K562 (cell line): ENCODE data around the gene PLEKHA6. TPM values are rescaled to one million over a fixed set of nuclear protein-coding genes. Genes with fewer than 3 reads are reported as not detected.
A peak's percentile ranks its signal among the peaks of the same experiment; 100 is the strongest.

ENCODE experiments used
- ATAC-seq: fragments of 200-7000 bp; cut with Tn5 transposase; 3 replicates; pipeline ENCODE4 v1.9.1; 2020; ENCODE audit warnings: moderate library complexity
- BruUV-seq: library from RNA; stranded (reverse); fragments of 400-500 nt; replicated peaks from 2 replicates; lab custom pipeline; 2021; lab: Mats Ljungman, UMichigan
- CTCF ChIA-PET: fragments of 300-600 bp; formaldehyde crosslinking; extraction: SDS; loops from one replicate; lab custom pipeline; 2021; ENCODE audit warnings: low intra/inter-chr PET ratio; lab: Yijun Ruan, JAX
- POLR2A ChIA-PET: fragments of 300-600, 350-650 bp; sonication (Branson Sonifier 250); formaldehyde crosslinking; extraction: SDS; loops from one replicate; lab custom pipeline; 2021; ENCODE audit warnings: antibody characterized with exemption, inconsistent platforms; lab: Yijun Ruan, JAX
- DNase-seq, 4 experiments: peaks; one replicate each; pipeline versions ENCODE4 v3.0.0 to v3.0.0-alpha.2; 2011 to 2018; ENCODE audit warnings: low spot score in 3 of 4, mixed read lengths in 3 of 4; ENCODE audit errors: extremely low read depth in 1 of 4
- FAIRE-seq: peaks from 2 replicates; lab custom pipeline; 2011; peaks lifted over from hg19 to GRCh38; lab: Jason Lieb, UNC
- H2AFZ ChIP-seq: 2 replicates; pipeline ENCODE4 v1.6.0; 2011; ENCODE audit warnings: low read depth, low read length, control low read depth, inconsistent platforms
- H3K27ac ChIP-seq: fragments of 200-600 bp; 3 replicates; pipeline ENCODE4 v1.8.0; 2011; ENCODE audit warnings: low read depth, mild to moderate bottlenecking, control low read depth, inconsistent platforms, low read length, moderate library complexity, mixed read lengths; ENCODE audit errors: extremely low read depth
- H3K27me3 ChIP-seq, 2 experiments: fragments of 300-600 bp in 1 of 2; 2 replicates in 1 of 2; 3 replicates in 1 of 2; pipeline versions ENCODE4 v1.6.0 to v1.8.0; 2011; ENCODE audit warnings: inconsistent platforms in 2 of 2, low read length in 2 of 2, mild to moderate bottlenecking in 1 of 2, mixed read lengths in 1 of 2, moderate library complexity in 1 of 2; ENCODE audit not compliant: control insufficient read depth in 2 of 2, insufficient read depth in 2 of 2
- H3K36me3 ChIP-seq: fragments of 300-600 bp; 3 replicates; pipeline ENCODE4 v1.8.0; 2011; ENCODE audit warnings: mild to moderate bottlenecking, low read length, inconsistent platforms; ENCODE audit not compliant: control insufficient read depth, insufficient read depth
- H3K4me1 ChIP-seq, 2 experiments: fragments of 200-600 bp in 1 of 2; replicated peaks in 1 of 2; 2 replicates in 1 of 2; 3 replicates in 1 of 2; pipeline versions ENCODE4 v1.5.1 to v1.8.0; 2011; ENCODE audit warnings: inconsistent platforms in 2 of 2, low read length in 2 of 2, mild to moderate bottlenecking in 1 of 2, mixed read lengths in 1 of 2, moderate library complexity in 1 of 2; ENCODE audit not compliant: control insufficient read depth in 2 of 2, insufficient read depth in 2 of 2
- H3K4me2 ChIP-seq: 2 replicates; pipeline ENCODE4 v1.6.1; 2011; ENCODE audit warnings: low read length, control low read depth, inconsistent platforms, mixed read lengths; ENCODE audit not compliant: insufficient read depth
- H3K4me3 ChIP-seq: fragments of 200-600 bp; sonication (generic), shearing (Covaris generic); 2 replicates; pipeline ENCODE4 v1.5.1; 2016; ENCODE audit warnings: control low read depth, inconsistent platforms
- H3K79me2 ChIP-seq: fragments of 200-600 bp; 3 replicates; pipeline ENCODE4 v1.8.0; 2011; ENCODE audit warnings: low read length, inconsistent platforms; ENCODE audit not compliant: control insufficient read depth, insufficient read depth
- H3K9ac ChIP-seq, 2 experiments: 2 replicates each; pipeline versions ENCODE4 v1.6.0 to v1.6.1; 2011; ENCODE audit warnings: low read depth in 2 of 2, low read length in 2 of 2, control low read depth in 1 of 2, inconsistent platforms in 1 of 2, mild to moderate bottlenecking in 1 of 2, mixed read lengths in 1 of 2; ENCODE audit not compliant: insufficient read depth in 1 of 2
- H3K9me1 ChIP-seq: one replicate; pipeline ENCODE4 v1.6.0; 2011; ENCODE audit warnings: inconsistent platforms, mild to moderate bottlenecking, low read length, moderate library complexity; ENCODE audit not compliant: control insufficient read depth, insufficient read depth
- H3K9me3 ChIP-seq: replicated peaks from 2 replicates; pipeline ENCODE4 v1.5.1; 2011; ENCODE audit warnings: low read depth, low read length, inconsistent platforms; ENCODE audit not compliant: control insufficient read depth, insufficient read depth
- H4K20me1 ChIP-seq: replicated peaks from 2 replicates; pipeline ENCODE4 v1.6.1; 2011; ENCODE audit warnings: low read length, inconsistent platforms, mixed read lengths; ENCODE audit not compliant: control insufficient read depth, insufficient read depth
- ADNP ChIP-seq: fragments of 200-800 bp; sonication (Bioruptor generic); IDR thresholded peaks from 2 replicates; pipeline ENCODE4 v1.6.1; 2016; ENCODE audit warnings: missing genetic modification characterization, missing compliant biosample characterization
- ARID1B ChIP-seq: fragments of 450-650 bp; IDR thresholded peaks from 2 replicates; pipeline ENCODE4 v1.6.1; 2016; ENCODE audit warnings: antibody characterized with exemption, mild to moderate bottlenecking, inconsistent platforms
- CBFA2T2 ChIP-seq: fragments of 450-650 bp; conservative IDR thresholded peaks from 2 replicates; pipeline ENCODE4 v1.6.1; 2017; ENCODE audit warnings: mild to moderate bottlenecking
- CBFA2T3 ChIP-seq: fragments of 450-650 bp; IDR thresholded peaks from 2 replicates; pipeline ENCODE4 v1.6.1; 2017
- FOXK2 ChIP-seq, 2 experiments: fragments of 450-650 bp; IDR thresholded peaks in 1 of 2; conservative IDR thresholded peaks in 1 of 2; 2 replicates each; pipeline ENCODE4 v1.6.1; 2016; ENCODE audit warnings: low read depth in 2 of 2, mild to moderate bottlenecking in 1 of 2
- HNRNPK ChIP-seq: fragments of 200-400 bp; formaldehyde crosslinking; IDR thresholded peaks from one replicate; pipeline ENCODE4 v1.6.1; 2018; ENCODE audit warnings: mild to moderate bottlenecking, low read depth, low read length; ENCODE audit not compliant: poor library complexity, severe bottlenecking
- KAT2B ChIP-seq: IDR thresholded peaks from one replicate; pipeline ENCODE4 v1.6.1; 2012; ENCODE audit warnings: low read depth, mild to moderate bottlenecking, control low read depth, inconsistent platforms, low read length, moderate library complexity
- NFE2L1 ChIP-seq: fragments of 450-650 bp; IDR thresholded peaks from 2 replicates; pipeline ENCODE4 v1.6.1; 2016; ENCODE audit warnings: missing genetic modification characterization, low read depth, mild to moderate bottlenecking, missing compliant biosample characterization, moderate library complexity, borderline replicate concordance
- RBM17 ChIP-seq: fragments of 200-400 bp; formaldehyde crosslinking; IDR thresholded peaks from 2 replicates; pipeline ENCODE4 v1.6.1; 2017; ENCODE audit warnings: low read depth, mild to moderate bottlenecking, low read length, borderline replicate concordance
- RBM25 ChIP-seq: fragments of 200-400 bp; formaldehyde crosslinking; IDR thresholded peaks from 2 replicates; pipeline ENCODE4 v1.6.1; 2018; ENCODE audit warnings: low read length, low read depth, moderate library complexity; ENCODE audit not compliant: severe bottlenecking
- TEAD1 ChIP-seq, 2 experiments: fragments of 450-650 bp in 1 of 2; sonication (generic) in 1 of 2; formaldehyde crosslinking; IDR thresholded peaks; 2 replicates each; pipeline versions ENCODE4 v1.4.0 to v1.8.0; 2020 to 2022; ENCODE audit warnings: mild to moderate bottlenecking in 2 of 2, missing genetic modification reagents in 1 of 2
- ZNF384 ChIP-seq: IDR thresholded peaks from 2 replicates; pipeline ENCODE4 v1.6.1; 2012; ENCODE audit warnings: low read depth, low read length, improper control_type of control experiment
- whole genome bisulfite sequencing: fragments of 100-300 bp; shearing (Covaris generic); methylation state at CpG from one replicate; pipeline ENCODE4 v1.1.6; 2016; ENCODE audit warnings: low coverage, mixed read lengths; ENCODE audit not compliant: insufficient coverage; ENCODE audit errors: missing lambda C conversion rate; 5-methylcytosine and 5-hydroxymethylcytosine counted together
- in situ Hi-C: fragments of 300-500 bp; cut with MboI; formaldehyde crosslinking; loops from 4 replicates; pipeline ENCODE4 v1.15.0; 2018; ENCODE audit warnings: inconsistent platforms, mixed read lengths
- intact Hi-C: fragments of 100-400 bp; cut with micrococcal nuclease; formaldehyde crosslinking; loops from 2 replicates; pipeline ENCODE4 v1.14.2; 2022
- polyA plus RNA-seq, 8 experiments: library from polyadenylated mRNA; depleted of rRNA in 4 of 8; stranded (reverse) in 5 of 8; unstranded in 3 of 8; fragments of >200 nt; fragmentation: Nextera tagmentation in 2 of 8; fragmentation: Illumina TruSeq in 1 of 8; extraction: Ambion mirVana in 2 of 8; extraction: Trizol in 1 of 8; gene quantifications; 2 replicates each; pipeline versions ENCODE4 v1.2.1 to v1.2.3, GENCODE V29; 2011 to 2014; ENCODE audit warnings: inconsistent platforms in 1 of 8, missing spikeins in 1 of 8
- total RNA-seq, 7 experiments: library from RNA; depleted of rRNA in 6 of 7; stranded (reverse); fragments of >200 nt in 6 of 7; fragmentation: Illumina TruSeq in 2 of 7; extraction: Trizol in 2 of 7; gene quantifications; 2 replicates each; pipeline versions ENCODE4 v1.2.1 to v1.2.3, GENCODE V29; 2011 to 2021; ENCODE audit warnings: low replicate concordance in 1 of 7
- TF ChIP-seq, protein P1 (sequence below), 2 experiments: IDR thresholded peaks in 1 of 2; conservative IDR thresholded peaks in 1 of 2; 2 replicates each; pipeline ENCODE4 v1.6.1; 2016; ENCODE audit warnings: low read depth in 2 of 2, mild to moderate bottlenecking in 1 of 2, missing compliant biosample characterization in 1 of 2, missing genetic modification characterization in 1 of 2, moderate library complexity in 1 of 2
- TF ChIP-seq, protein P2 (sequence below): fragments of 450-650 bp; IDR thresholded peaks from 2 replicates; pipeline ENCODE4 v1.6.1; 2016

PLEKHA6 gene
- total and polyA plus RNA-seq, 9 of the 15 experiments (the other 6 are each of a cell fraction or from before 2014, with no cell fraction given), result under 0.01 to 0.33 (median 0.01) TPM; not detected in 4

DNA sequence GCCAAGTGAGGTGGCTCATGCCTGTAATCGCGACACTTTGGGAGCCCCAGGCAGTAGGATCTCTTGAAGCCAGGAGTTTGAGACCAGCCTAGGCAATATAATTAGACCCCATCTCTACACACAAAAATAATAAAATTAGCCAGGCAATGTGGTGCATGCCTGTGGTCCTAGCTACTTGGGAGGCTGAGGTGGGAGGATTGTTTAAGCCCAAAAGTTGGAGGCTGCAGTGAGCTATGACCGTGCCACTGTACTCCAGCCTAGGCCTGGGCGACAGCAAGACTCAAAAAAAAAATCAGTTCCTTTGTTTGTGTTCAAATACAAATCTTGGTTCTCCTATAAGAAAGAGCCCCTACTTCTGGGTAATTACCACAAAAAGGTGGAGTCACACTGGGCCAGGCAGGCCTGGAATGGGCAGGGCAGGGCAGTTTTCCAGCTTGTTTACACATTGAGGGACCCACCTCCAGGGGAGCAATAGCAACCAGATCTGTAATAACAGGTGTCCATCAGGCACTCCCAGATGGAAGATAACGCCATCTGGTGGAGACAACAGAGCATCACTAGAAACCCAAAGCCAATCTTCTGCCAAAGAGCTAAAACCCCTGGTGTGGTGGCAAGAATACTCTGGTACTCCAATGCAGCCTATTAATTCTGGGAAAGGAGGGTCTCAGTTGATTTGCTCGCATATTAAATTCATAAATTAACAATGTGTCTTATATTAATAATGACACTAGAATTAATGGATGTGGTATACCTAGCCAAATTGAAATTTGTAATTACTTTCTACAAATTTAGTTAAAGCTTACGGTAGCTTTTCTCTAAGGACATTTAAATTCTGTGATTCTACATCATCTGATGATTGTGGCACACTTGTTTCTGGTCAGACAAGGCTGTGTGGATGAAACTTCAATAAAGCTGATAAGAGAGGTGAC lies 38.7 kb upstream of the PLEKHA6 start (continued):
- TF ChIP-seq, protein P1, sequence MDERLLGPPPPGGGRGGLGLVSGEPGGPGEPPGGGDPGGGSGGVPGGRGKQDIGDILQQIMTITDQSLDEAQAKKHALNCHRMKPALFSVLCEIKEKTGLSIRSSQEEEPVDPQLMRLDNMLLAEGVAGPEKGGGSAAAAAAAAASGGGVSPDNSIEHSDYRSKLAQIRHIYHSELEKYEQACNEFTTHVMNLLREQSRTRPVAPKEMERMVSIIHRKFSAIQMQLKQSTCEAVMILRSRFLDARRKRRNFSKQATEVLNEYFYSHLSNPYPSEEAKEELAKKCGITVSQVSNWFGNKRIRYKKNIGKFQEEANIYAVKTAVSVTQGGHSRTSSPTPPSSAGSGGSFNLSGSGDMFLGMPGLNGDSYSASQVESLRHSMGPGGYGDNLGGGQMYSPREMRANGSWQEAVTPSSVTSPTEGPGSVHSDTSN (CRISPR knock-in tag; IDR thresholded peaks at IDR 0.05; ENCODE audit: low read depth), result peak; percentile 30; the same call in 1 of the 2 replicates
- TF ChIP-seq, protein P1 (tag; conservative IDR thresholded peaks at IDR 0.05; ENCODE audit: low read depth), result peak; percentile 79
- no peak for TF ChIP-seq ZNF384

DNA sequence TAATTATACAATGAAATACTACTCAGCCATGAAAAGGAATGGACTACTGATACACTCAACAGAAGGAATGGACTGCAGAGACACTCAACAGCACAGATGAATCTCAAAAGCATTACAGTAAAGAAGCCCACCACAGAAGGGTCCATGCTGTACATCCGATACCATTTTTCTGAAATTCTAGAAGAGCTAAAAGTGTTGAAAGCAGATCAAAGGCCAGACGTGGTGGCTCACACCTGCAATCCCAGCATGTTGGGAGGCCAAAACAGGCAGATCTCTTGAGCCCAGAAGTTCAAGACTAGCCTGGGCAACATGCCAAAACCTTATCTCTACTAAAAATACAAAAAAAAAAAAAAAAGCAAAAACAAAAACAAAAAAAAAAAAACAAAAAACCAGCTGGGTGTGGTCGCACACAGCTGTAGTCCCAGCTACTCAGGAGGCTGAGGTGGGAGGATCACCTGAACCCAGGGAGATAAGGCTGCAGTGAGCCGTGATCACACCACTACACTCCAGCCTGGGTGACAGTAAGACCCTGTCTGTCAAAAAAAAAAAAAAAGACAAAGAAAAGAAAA lies 36.4 kb upstream of the PLEKHA6 start:
- peaks cover 2% of the 10 kb centered on the region for H3K9me3 ChIP-seq
- H3K27me3 ChIP-seq, result peaks cover 4 to 6% of the 10 kb centered on the region in 2 experiments; a peak in 3 of 5 replicates
- H3K9me1 ChIP-seq, result no peaks in the 10 kb centered on the region
- no peaks in the 10 kb centered on the region; the same call in 1 of the 2 replicates for H4K20me1 ChIP-seq
- H2AFZ ChIP-seq, result no peak overlapping the region
- WGBS, result 28% methylated on average over 4 of the region's 4 CpGs
- in situ Hi-C loops, result no loop called here
- H3K4me3 ChIP-seq, result no peak overlapping the region
- peak in 2 of 4 experiments; percentile 6 to 57 for DNase-seq
- intact Hi-C loops, result no loop called here
- ChIA-PET POLR2A (interaction anchor here (0.9 to 7.9 kb wide), 3 partner anchors 13 to 27 kb away, joined by 3 to 87 read pairs (median 4); no protein-coding TSS in a partner anchor), CTCF (interaction anchor here (0.6 kb wide), 1 partner anchor 324 kb away, joined by 3 read pairs; no protein-coding TSS in a partner anchor)
- no TSS peak for BruUV-seq
- ATAC-seq, result no peak
- no peaks in the 10 kb centered on the region for H3K79me2 ChIP-seq
- no peak overlapping the region for H3K27ac ChIP-seq
- H3K4me2 ChIP-seq, result no peak overlapping the region
- no peak overlapping the region for H3K9ac ChIP-seq
- H3K4me1 ChIP-seq, result peaks cover 0 to 6% of the 10 kb centered on the region in 2 experiments; a peak in 3 of 5 replicates
- FAIRE-seq, result no peak
- peaks cover 31% of the 10 kb centered on the region; the same call in 2 of the 3 replicates for H3K36me3 ChIP-seq
- TF ChIP-seq CBFA2T3, result peak; percentile 88
- TF ChIP-seq ADNP (tag), result peak; percentile 34; the same call in 1 of the 2 replicates
- no peak for TF ChIP-seq KAT2B
- TF ChIP-seq CBFA2T2, result peak; percentile 84
- no peak for TF ChIP-seq NFE2L1 (tag)
- TF ChIP-seq ARID1B, result peak; percentile 72
- no peak for TF ChIP-seq TEAD1 (CRISPR knock-in tag; IDR thresholded peaks at IDR 0.05)
- peak; percentile 85 for TF ChIP-seq RBM25
- TF ChIP-seq RBM17, result no peak
- 0 out of 4 replicates have a peak, but pooled peaks of 1 of the 2 experiments have one; percentile 35 for TF ChIP-seq FOXK2 (conservative IDR thresholded peaks at IDR 0.05 in 1 of 2, IDR thresholded peaks at IDR 0.05 in 1 of 2; ENCODE audit: low read depth in 2 of 2)
- TF ChIP-seq, protein P2, sequence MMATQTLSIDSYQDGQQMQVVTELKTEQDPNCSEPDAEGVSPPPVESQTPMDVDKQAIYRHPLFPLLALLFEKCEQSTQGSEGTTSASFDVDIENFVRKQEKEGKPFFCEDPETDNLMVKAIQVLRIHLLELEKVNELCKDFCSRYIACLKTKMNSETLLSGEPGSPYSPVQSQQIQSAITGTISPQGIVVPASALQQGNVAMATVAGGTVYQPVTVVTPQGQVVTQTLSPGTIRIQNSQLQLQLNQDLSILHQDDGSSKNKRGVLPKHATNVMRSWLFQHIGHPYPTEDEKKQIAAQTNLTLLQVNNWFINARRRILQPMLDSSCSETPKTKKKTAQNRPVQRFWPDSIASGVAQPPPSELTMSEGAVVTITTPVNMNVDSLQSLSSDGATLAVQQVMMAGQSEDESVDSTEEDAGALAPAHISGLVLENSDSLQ, result peak; percentile 72; the same call in 1 of the 2 replicates
- TF ChIP-seq HNRNPK, result no peak
